ENCODE data around the gene CMTM6. TPM values are rescaled to one million over a fixed set of nuclear protein-coding genes. Genes with fewer than 3 reads are reported as not detected.
"Not testable (repeated sequence)": the region's sequence is repeated elsewhere in the genome, so short reads cannot be mapped to it uniquely, and the experiment has no call there.

Gene CMTM6
- total RNA-seq, 1 donor from 2014 or later: 46.5 TPM

- DNase-seq (ENCODE audit: low spot score) (no peak), ATAC-seq (no peak)
These were observed 2.4 kb downstream of the CMTM6 start for GRCh38 chr3:32500231-32500630.

DNA sequence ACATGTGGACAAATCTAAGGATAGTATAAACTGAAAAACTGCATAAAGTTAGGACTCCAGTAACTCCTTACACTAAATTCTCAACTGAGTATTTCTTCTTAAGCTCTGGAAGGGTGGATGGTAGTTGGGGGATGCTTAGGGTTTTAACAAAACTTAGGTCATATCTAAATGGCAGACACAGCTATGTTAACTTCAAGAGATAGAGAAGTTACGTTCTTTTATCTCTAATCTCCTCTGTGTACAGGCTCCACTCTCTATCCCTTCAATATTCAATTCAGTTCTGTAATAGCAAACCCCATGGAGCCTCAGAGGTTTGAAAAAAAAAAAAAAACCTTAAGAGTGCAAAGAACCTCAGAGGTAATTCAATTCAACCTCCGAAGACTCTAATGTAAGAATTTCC, 3.1 kb downstream of the CMTM6 start:
- DNase-seq (ENCODE audit: low spot score): no peak
- no peak for ATAC-seq

DNA sequence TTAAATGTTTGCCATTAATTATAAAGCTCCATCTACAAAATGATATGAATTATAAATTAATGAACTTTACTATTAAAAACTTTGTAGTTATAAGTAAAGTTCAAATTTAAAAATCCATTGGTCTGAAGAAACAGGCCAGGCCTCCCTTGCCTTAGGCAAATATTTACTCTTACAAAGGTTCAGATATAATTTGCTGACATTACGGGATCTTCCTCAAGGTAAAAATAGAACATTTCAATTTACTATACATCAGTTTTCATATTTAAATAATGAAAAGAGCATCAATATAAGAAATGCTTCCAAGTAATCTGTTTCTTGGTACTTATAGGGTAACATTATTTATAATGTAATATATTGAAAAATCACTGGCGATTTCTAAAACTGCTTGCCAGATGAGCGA, 3.7 kb downstream of the CMTM6 start:
- ATAC-seq (peak; percentile 14), DNase-seq (ENCODE audit: low spot score) (no peak)

- DNase-seq (ENCODE audit: low spot score) (no peak), ATAC-seq (no peak)
These were observed 4.4 kb downstream of the CMTM6 start for GRCh38 chr3:32498252-32498651.

DNA sequence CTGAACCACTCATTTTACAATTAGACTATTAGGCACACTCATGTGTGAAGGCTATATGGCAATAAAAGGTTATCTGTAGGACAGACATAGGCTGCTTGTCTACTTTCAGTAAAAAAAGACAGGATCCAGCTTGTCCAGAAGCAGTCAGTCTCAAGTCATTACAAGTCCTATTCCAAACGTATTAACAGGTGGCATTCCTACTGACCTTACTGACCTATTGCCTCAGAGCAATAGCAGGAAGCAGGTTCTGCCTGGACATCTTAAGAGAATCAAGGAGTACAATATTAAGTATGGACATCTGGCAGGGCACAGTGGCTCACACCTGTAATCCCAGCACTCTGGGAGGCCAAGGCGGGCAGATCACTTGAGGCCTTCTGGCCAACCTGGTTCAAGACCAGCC, 7.0 kb downstream of the CMTM6 start:
- ATAC-seq (no peak), DNase-seq (ENCODE audit: low spot score) (no peak)

DNA sequence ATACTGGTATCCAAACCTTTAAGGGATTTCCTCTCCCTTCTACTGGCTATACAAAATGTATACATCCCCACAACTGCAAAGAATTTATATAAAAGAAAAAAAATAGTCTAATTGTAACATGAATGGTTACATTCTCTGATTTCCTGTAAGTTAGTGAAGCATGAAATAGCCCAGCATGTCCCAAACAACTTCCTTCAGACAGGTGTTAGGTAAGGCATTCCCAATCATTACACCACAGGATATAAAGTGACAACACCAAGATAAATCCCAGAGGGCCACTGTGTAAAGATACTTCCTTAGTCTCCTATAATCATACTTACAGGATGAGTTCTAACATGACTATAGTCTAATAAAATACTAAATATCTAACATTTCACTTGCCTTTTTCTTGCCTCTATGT, 7.6 kb downstream of the CMTM6 start:
- ATAC-seq (no peak), DNase-seq (ENCODE audit: low spot score) (no peak)

- DNase-seq (ENCODE audit: low spot score) (no peak), ATAC-seq (no peak)
These were observed 8.9 kb downstream of the CMTM6 start for GRCh38 chr3:32493437-32494414.

GRCh38 chr3:32492684-32493436, 9.8 kb downstream of the CMTM6 start:
- DNase-seq (ENCODE audit: low spot score): no peak
- ATAC-seq: no peak

DNA sequence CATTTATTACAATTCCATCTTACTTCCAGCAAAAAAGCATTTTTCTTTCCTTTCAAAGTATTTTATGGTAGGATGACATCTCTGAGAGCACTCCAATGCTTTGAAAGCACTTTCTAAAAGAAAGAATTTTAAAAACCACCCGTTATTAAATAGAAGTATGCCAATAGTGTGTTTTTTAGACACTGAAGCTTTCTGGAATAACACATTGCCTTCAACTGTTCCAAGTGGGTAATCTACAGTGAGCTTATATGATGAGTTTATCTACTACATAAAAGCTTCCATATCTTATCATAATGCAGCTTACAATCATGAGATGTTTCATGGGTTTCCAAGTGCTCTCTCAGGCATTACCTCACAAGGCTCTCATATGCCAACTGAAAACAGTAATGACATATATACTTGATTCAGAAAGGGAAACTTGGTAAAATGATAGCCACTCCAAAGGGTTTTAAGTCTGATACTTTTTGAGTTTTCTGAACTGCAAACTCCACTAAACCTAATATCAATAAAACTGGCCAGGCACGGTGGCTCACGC, 14.1 kb downstream of the CMTM6 start:
- DNase-seq (ENCODE audit: low spot score) (no peak), ATAC-seq (no peak)

DNA sequence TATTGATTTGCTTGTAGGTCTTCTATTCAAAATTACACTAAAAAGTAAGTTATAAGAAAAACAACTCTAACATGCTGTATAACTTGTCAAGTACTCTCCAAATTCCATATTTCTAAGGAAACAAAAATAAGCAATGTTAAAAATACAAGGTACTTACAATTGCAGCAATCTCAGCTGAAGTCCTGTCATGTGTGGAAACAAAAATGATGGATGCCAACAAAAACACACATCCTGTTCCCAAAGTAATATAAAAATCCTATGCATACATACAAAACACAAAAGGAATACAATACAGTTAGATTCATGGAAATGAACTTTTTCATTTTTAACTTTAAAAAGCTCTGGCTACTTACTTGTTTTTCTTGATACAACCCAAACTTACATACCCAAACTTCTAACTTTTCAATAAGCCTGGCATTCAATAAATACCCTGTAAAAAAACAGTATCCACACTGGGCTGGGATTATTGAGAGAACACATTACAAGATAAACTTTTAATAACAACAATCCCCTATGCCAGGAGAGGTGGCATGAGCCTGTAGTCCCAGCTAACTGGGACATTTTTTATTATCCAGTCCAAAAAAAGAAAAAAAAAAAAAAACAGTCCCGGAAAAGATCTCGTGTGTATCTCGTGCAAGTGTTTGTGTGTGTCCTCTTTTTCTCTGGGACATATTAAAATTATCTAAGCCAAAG, 14.7 kb downstream of the CMTM6 start:
- DNase-seq (ENCODE audit: low spot score) (no peak), ATAC-seq (no peak)

DNA sequence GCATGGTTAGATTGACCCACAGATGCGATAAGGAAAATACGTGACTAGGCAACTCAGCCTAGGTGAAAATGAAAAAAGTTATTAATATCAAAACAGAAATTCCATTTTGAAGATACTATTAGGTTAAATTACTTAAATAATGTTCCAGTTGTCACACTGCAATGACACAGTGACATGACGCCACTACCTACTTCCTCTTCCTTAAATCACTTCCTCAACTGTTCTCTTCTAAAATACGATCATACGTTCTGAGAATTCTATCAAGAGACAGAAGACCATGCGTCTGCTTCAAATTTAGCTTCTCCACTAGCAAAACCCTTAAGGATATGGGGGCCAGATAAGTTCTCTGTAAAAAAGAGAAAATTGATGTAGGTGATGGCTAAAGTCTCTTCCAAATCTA, 18.2 kb downstream of the CMTM6 start:
- ATAC-seq (no peak), DNase-seq (ENCODE audit: low spot score) (no peak)

DNA sequence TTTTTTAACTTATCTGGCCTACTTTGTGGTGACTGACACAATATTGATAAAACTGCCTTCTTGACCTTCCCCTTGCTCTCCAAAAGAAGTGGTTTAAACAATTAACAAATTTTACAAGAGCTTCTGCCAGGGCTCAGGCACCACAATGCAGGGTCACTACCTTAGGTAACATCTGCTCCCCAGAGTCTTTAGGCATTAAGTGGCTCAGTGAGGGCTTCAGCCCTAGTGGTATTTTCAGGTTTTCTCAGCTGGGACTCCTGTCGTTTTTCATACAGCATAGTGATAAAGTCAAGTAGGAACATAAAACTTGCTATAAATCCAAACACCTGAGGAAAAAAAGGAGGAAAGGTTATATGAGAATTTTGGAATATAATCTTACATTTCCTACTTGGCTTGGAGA, 18.9 kb downstream of the CMTM6 start:
- ATAC-seq: no peak
- DNase-seq (ENCODE audit: low spot score): no peak

GRCh38 chr3:32482693-32483092, 20.0 kb downstream of the CMTM6 start:
- DNase-seq (ENCODE audit: low spot score): no peak
- ATAC-seq: no peak

DNA sequence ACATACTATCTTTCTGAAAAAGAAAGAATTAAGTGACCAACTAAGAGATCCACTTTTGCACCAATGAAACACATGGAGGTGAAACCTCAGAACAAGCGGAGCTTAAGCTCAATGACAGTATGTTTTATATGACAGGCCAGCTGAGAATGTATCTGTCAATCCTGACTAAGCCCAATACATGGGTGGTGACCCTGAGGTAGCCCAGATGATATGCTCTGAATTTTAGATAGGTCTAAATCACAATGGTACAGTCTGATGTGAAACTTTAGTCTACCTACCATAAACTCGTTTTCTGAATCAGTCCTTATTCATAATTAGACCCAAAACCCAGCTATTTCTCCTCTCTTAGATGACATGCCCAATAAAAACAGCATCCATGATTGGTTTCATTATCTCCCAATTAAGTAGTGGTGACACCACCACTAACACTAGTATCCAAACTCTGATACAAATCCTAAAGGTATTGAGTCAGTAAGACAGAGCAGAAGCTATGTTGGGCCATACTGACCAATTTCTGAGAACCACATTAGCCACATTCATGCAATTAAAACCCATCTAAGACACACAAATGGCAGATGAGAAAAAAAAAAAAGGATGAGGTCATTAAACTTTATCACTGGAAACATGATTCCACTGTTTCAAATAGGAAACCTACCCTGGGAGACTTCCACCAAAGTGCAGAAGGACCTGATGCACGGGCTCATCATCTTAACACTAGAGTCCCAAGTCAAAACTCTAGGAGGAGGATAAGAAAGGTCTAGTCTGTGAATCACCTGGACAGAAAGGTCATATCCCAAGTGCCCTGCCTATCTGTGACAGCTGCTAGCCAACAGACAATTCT, 20.6 kb downstream of the CMTM6 start:
- no peak for ATAC-seq

GRCh38 chr3:32480604-32481003, 22.0 kb downstream of the CMTM6 start:
- ATAC-seq (no peak), DNase-seq (ENCODE audit: low spot score) (no peak)

More for the DNA sequence above, 20.6 kb downstream of the CMTM6 start:
- DNase-seq (ENCODE audit: low spot score): no peak

GRCh38 chr3:32474201-32474600, 28.5 kb downstream of the CMTM6 start:
- DNase-seq (ENCODE audit: low spot score): no peak
- ATAC-seq: no peak

- ATAC-seq: not testable (repeated sequence)
These were observed 30.5 kb downstream of the CMTM6 start for GRCh38 chr3:32472151-32472550.

DNA sequence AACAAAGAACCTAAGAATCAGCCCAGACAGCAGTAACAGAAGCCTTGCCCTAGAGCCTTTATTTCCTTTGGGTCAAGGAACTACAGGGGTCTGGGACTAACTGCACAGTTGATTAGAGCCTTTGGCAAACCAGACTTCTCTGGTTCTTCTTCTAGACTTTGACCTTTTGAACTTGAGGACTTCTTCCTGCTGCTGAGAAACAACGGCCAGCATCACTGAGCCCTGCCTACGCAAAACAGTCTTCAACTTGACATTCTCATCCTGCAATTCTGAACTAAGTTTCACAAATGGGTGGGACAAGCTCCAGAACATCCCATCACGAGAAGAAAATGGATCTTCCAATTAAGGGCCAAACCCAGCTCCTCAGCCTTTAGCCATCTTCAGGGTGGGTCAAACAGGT, 31.4 kb downstream of the CMTM6 start:
- ATAC-seq: no peak
- DNase-seq (ENCODE audit: low spot score): no peak

More at GRCh38 chr3:32472151-32472550, 30.5 kb downstream of the CMTM6 start:
- DNase-seq (ENCODE audit: low spot score): not testable (repeated sequence)

- ATAC-seq (no peak), DNase-seq (ENCODE audit: low spot score) (no peak)
These were observed 32.3 kb downstream of the CMTM6 start for GRCh38 chr3:32470362-32470761.

Measured in left lobe of liver (tissue), 2 donors.